Large intestine (tissue), 3 donors: Measurements from ENCODE around the gene SGCD. TPM values are rescaled to one million over a fixed set of nuclear protein-coding genes. Genes with fewer than 3 reads are reported as not detected.

Experiments
- DNase-seq, 2 donors: peaks; one replicate each; pipeline versions ENCODE4 v3.0.0 to v3.0.0-alpha.2; 2013
- H3K27ac ChIP-seq: one replicate; pipeline ENCODE4 v1.5.1; 2013; ENCODE audit warnings: low read length
- H3K27me3 ChIP-seq: 2 replicates; pipeline ENCODE4 v1.6.1; 2013; ENCODE audit warnings: low read length; ENCODE audit not compliant: control insufficient read depth, insufficient read depth
- H3K36me3 ChIP-seq: 2 replicates; pipeline ENCODE4 v1.6.1; 2013; ENCODE audit warnings: low read length; ENCODE audit not compliant: control insufficient read depth, insufficient read depth
- H3K4me1 ChIP-seq: one replicate; pipeline ENCODE4 v1.6.1; 2013; ENCODE audit warnings: low read length; ENCODE audit not compliant: control insufficient read depth, insufficient read depth
- H3K4me3 ChIP-seq: one replicate; pipeline ENCODE4 v1.5.1; 2013; ENCODE audit warnings: low read length
- H3K9me3 ChIP-seq: one replicate; pipeline ENCODE4 v1.6.1; 2013; ENCODE audit warnings: mild to moderate bottlenecking, low read depth, low read length, moderate library complexity; ENCODE audit not compliant: control insufficient read depth
- WGBS: methylation state at CpG from one replicate; pipeline ENCODE4 v1.1.5; 2013; ENCODE audit warnings: low lambda C conversion rate; ENCODE audit not compliant: insufficient coverage; 5-methylcytosine and 5-hydroxymethylcytosine counted together
- polyA plus RNA-seq: library from polyadenylated mRNA; unstranded; fragments of 120-200 nt; gene quantifications from one replicate; pipeline ENCODE4 v1.2.1, GENCODE V29; 2013

The SGCD gene
- polyA plus RNA-seq, 1 donor: 9.0 TPM

- Histone ChIP-seq H3K27me3 (no peaks in the 10 kb centered on the region), H3K4me1 (no peaks in the 10 kb centered on the region), H3K27ac (no peak overlapping the region), H3K4me3 (no peak overlapping the region), H3K9me3 (no peaks in the 10 kb centered on the region), H3K36me3 (no peaks in the 10 kb centered on the region)
- WGBS: no CpG with 5 or more reads among the region's 4 CpGs
- DNase-seq: no peak
These were observed 148.5 kb downstream of the SGCD start for GRCh38 chr5:156475182-156476157.

GRCh38 chr5:156476158-156476551, 149.2 kb downstream of the SGCD start:
- DNase-seq: no peak
- WGBS: 96% methylated on average over 3 of the region's 3 CpGs
- no peak overlapping the region for H3K27ac ChIP-seq
- no peaks in the 10 kb centered on the region for H3K36me3 ChIP-seq
- H3K4me1 ChIP-seq: no peaks in the 10 kb centered on the region
- no peak overlapping the region for H3K4me3 ChIP-seq
- no peaks in the 10 kb centered on the region for H3K27me3 ChIP-seq
- H3K9me3 ChIP-seq: no peaks in the 10 kb centered on the region

GRCh38 chr5:156476678-156477077, 149.7 kb downstream of the SGCD start:
- Histone ChIP-seq H3K27ac (no peak overlapping the region), H3K36me3 (no peaks in the 10 kb centered on the region), H3K9me3 (no peaks in the 10 kb centered on the region), H3K4me3 (no peak overlapping the region), H3K4me1 (no peaks in the 10 kb centered on the region), H3K27me3 (no peaks in the 10 kb centered on the region)
- 100% methylated on average over 1 of the region's 2 CpGs for WGBS
- DNase-seq: no peak

- Histone ChIP-seq H3K36me3 (no peaks in the 10 kb centered on the region), H3K27ac (no peak overlapping the region), H3K4me3 (no peak overlapping the region), H3K4me1 (no peaks in the 10 kb centered on the region), H3K27me3 (no peaks in the 10 kb centered on the region), H3K9me3 (no peaks in the 10 kb centered on the region)
- no CpG with 5 or more reads among the region's 1 CpG for WGBS
- DNase-seq: no peak
These were observed 150.2 kb downstream of the SGCD start for GRCh38 chr5:156477196-156477595.

GRCh38 chr5:156479849-156480248, 152.9 kb downstream of the SGCD start:
- DNase-seq: no peak
- H3K4me3 ChIP-seq: no peak overlapping the region
- no peaks in the 10 kb centered on the region for H3K4me1 ChIP-seq
- no peak overlapping the region for H3K27ac ChIP-seq
- no CpG with 5 or more reads among the region's 1 CpG for WGBS
- H3K36me3 ChIP-seq: no peaks in the 10 kb centered on the region
- H3K9me3 ChIP-seq: no peaks in the 10 kb centered on the region
- H3K27me3 ChIP-seq: no peaks in the 10 kb centered on the region

GRCh38 chr5:156481741-156482140, 154.8 kb downstream of the SGCD start:
- Histone ChIP-seq H3K4me1 (no peaks in the 10 kb centered on the region), H3K36me3 (no peaks in the 10 kb centered on the region), H3K27me3 (no peaks in the 10 kb centered on the region), H3K9me3 (peaks cover 2% of the 10 kb centered on the region), H3K27ac (no peak overlapping the region), H3K4me3 (no peak overlapping the region)
- DNase-seq: no peak
- WGBS: no CpG with 5 or more reads among the region's 4 CpGs

GRCh38 chr5:156482818-156483217, 155.9 kb downstream of the SGCD start:
- DNase-seq: no peak
- Histone ChIP-seq H3K27me3 (no peaks in the 10 kb centered on the region), H3K27ac (no peak overlapping the region), H3K4me1 (no peaks in the 10 kb centered on the region), H3K4me3 (no peak overlapping the region), H3K9me3 (peaks cover 5% of the 10 kb centered on the region), H3K36me3 (no peaks in the 10 kb centered on the region)

- Histone ChIP-seq H3K4me3 (no peak overlapping the region), H3K27ac (no peak overlapping the region), H3K4me1 (no peaks in the 10 kb centered on the region), H3K36me3 (no peaks in the 10 kb centered on the region), H3K27me3 (no peaks in the 10 kb centered on the region), H3K9me3 (peaks cover 5% of the 10 kb centered on the region)
- WGBS: no CpG with 5 or more reads among the region's 2 CpGs
- DNase-seq: no peak
These were observed 159.7 kb downstream of the SGCD start for GRCh38 chr5:156486394-156487238.

- WGBS: 40% methylated on average over 1 of the region's 1 CpG
- H3K27me3 ChIP-seq: no peaks in the 10 kb centered on the region
- no peak for DNase-seq
These were observed 164.8 kb downstream of the SGCD start for GRCh38 chr5:156491766-156492165.

GRCh38 chr5:156496291-156496690, 169.3 kb downstream of the SGCD start:
- WGBS: 20% methylated on average over 1 of the region's 3 CpGs
- H3K4me3 ChIP-seq: no peak overlapping the region
- no peaks in the 10 kb centered on the region for H3K36me3 ChIP-seq
- no peaks in the 10 kb centered on the region for H3K27me3 ChIP-seq
- no peaks in the 10 kb centered on the region for H3K4me1 ChIP-seq
- no peaks in the 10 kb centered on the region for H3K9me3 ChIP-seq
- DNase-seq: no peak
- H3K27ac ChIP-seq: no peak overlapping the region

More at GRCh38 chr5:156491766-156492165, 164.8 kb downstream of the SGCD start:
- Histone ChIP-seq H3K4me1 (no peaks in the 10 kb centered on the region), H3K27ac (no peak overlapping the region), H3K4me3 (no peak overlapping the region), H3K9me3 (peaks cover 2% of the 10 kb centered on the region), H3K36me3 (no peaks in the 10 kb centered on the region)
